A549 (cell line): ENCODE measurements around the gene FBXO10.

Experiments
- CBX8 ChIP-seq: fragments of 200-600 bp; sonication (generic); IDR thresholded peaks from 2 replicates; pipeline ENCODE4 v1.6.1; 2016
- POLR2AphosphoS2 ChIP-seq: conservative IDR thresholded peaks from 2 replicates; pipeline ENCODE4 v1.6.1; 2012; ENCODE audit warnings: low read length, improper control_type of control experiment, inconsistent platforms
- TF ChIP-seq, protein P1 (sequence below): fragments of >200 bp; sonication (Bioruptor Twin); formaldehyde crosslinking; IDR thresholded peaks from 3 replicates; pipeline ENCODE4 v1.5.1; 2016

- TF ChIP-seq CBX8 = no peak
- no peak for TF ChIP-seq POLR2AphosphoS2
- TF ChIP-seq, protein P1, sequence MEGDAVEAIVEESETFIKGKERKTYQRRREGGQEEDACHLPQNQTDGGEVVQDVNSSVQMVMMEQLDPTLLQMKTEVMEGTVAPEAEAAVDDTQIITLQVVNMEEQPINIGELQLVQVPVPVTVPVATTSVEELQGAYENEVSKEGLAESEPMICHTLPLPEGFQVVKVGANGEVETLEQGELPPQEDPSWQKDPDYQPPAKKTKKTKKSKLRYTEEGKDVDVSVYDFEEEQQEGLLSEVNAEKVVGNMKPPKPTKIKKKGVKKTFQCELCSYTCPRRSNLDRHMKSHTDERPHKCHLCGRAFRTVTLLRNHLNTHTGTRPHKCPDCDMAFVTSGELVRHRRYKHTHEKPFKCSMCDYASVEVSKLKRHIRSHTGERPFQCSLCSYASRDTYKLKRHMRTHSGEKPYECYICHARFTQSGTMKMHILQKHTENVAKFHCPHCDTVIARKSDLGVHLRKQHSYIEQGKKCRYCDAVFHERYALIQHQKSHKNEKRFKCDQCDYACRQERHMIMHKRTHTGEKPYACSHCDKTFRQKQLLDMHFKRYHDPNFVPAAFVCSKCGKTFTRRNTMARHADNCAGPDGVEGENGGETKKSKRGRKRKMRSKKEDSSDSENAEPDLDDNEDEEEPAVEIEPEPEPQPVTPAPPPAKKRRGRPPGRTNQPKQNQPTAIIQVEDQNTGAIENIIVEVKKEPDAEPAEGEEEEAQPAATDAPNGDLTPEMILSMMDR = no peak
Observed at GRCh38 chr9:37468620-37469019, 107.6 kb downstream of the FBXO10 start.
